ENCODE data around the gene TUBA3E. TPM values are rescaled to one million over a fixed set of nuclear protein-coding genes. Genes with fewer than 3 reads are reported as not detected.
"Not testable (repeated sequence)": the region's sequence is repeated elsewhere in the genome, so short reads cannot be mapped to it uniquely, and the experiment has no call there.

TUBA3E gene
- total and polyA plus RNA-seq, 9 of the 15 experiments (the other 6 are each of a cell fraction or from before 2014, with no cell fraction given), result 0.09 to 0.30 (median 0.13) TPM; not detected in 3

DNA sequence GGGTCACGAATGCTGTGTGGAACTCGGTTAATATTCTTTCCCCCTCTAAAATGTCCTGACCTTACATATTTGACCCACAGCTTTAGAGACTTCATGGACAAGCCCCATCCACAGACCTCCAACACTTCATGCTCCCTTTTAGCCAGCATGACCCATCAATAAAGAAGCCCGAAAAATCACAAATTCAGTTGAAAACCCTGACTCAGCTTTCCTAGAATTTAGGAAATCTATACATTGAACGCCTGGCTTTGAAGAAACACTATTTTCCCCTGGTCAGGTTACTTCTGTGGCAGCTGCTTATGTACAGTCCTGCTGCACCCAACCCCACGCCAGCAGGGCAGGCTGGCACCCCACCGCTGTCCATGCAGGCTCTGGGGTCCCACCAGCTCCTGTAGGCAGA lies 6.9 kb downstream of the TUBA3E start:
- BruUV-seq (replicated peaks); FAIRE-seq; ATAC-seq; DNase-seq (ENCODE audit: extremely low read depth in 1 of 4, low spot score in 3 of 4); H3K9me3 ChIP-seq (replicated peaks; ENCODE audit: control insufficient read depth, insufficient read depth, low read depth, low read length); H3K27me3 ChIP-seq (ENCODE audit: control insufficient read depth in 2 of 2, insufficient read depth in 2 of 2, low read length in 2 of 2); POLR2A ChIA-PET; H3K4me3 ChIP-seq; H3K36me3 ChIP-seq (ENCODE audit: control insufficient read depth, insufficient read depth, low read length); CTCF ChIA-PET (ENCODE audit: low intra/inter-chr PET ratio); H4K20me1 ChIP-seq (replicated peaks; ENCODE audit: control insufficient read depth, insufficient read depth, low read length); H3K4me1 ChIP-seq (replicated peaks in 1 of 2; ENCODE audit: control insufficient read depth in 2 of 2, insufficient read depth in 2 of 2, low read length in 2 of 2); H3K79me2 ChIP-seq (ENCODE audit: control insufficient read depth, insufficient read depth, low read length); intact Hi-C loops (cut with micrococcal nuclease); H2AFZ ChIP-seq (ENCODE audit: low read depth, low read length); H3K9me1 ChIP-seq (ENCODE audit: control insufficient read depth, insufficient read depth, low read length); H3K27ac ChIP-seq (ENCODE audit: extremely low read depth, low read depth, low read length); in situ Hi-C loops (cut with MboI); H3K4me2 ChIP-seq (ENCODE audit: insufficient read depth, low read length): not testable (repeated sequence)
- 41% methylated on average over 6 of the region's 6 CpGs for WGBS (ENCODE audit: insufficient coverage, low coverage, missing lambda C conversion rate)
- TF ChIP-seq MAFG (tag; conservative IDR thresholded peaks at IDR 0.05) (peak; percentile 70), C11orf30 (IDR thresholded peaks at IDR 0.05; ENCODE audit: low read depth) (peak; percentile 88), ZNF316 (IDR thresholded peaks at IDR 0.05) (peak; percentile 96), MAFF (IDR thresholded peaks at IDR 0.05; ENCODE audit: low read length) (peak; percentile 75), MAFK (IDR thresholded peaks at IDR 0.05; ENCODE audit: low read length) (peak; percentile 63; the same call in 1 of the 2 replicates)
- 0 out of 4 replicates have a peak overlapping the region, but pooled peaks of 1 of the 2 experiments have one; percentile 77 for H3K9ac ChIP-seq (ENCODE audit: insufficient read depth in 1 of 2, low read depth in 2 of 2, low read length in 2 of 2)

DNA sequence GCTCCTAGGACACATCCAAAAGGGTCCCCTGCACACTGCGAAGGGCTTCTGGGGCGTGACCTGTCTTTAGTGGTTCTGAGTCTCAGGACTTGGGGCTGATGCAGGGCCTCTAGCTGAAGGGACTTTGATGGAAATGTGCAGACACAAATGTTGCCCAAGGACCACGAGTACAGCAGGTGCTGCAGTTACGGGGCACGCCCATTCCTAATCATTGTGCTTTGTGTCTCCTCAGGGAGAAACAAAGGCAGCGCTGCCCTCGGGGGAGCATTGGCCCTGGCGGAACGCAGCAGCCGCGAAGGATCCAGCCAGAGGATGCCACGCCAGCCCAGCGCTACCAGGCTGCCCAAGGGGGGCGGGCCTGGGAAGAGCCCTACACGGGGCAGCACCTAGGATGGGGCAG lies 8.0 kb downstream of the TUBA3E start:
- DNase-seq (ENCODE audit: extremely low read depth in 1 of 4, low spot score in 3 of 4) (no peak), ATAC-seq (no peak), FAIRE-seq (no peak)
- Histone ChIP-seq H3K4me2 (ENCODE audit: insufficient read depth, low read length) (no peak overlapping the region), H3K4me3 (no peak overlapping the region), H3K9me1 (ENCODE audit: control insufficient read depth, insufficient read depth, low read length) (no peaks in the 10 kb centered on the region), H3K79me2 (ENCODE audit: control insufficient read depth, insufficient read depth, low read length) (peaks cover 3% of the 10 kb centered on the region; the same call in 1 of the 3 replicates), H4K20me1 (replicated peaks; ENCODE audit: control insufficient read depth, insufficient read depth, low read length) (no peaks in the 10 kb centered on the region), H3K9me3 (replicated peaks; ENCODE audit: control insufficient read depth, insufficient read depth, low read depth, low read length) (no peaks in the 10 kb centered on the region), H2AFZ (ENCODE audit: low read depth, low read length) (no peak overlapping the region), H3K27me3 (ENCODE audit: control insufficient read depth in 2 of 2, insufficient read depth in 2 of 2, low read length in 2 of 2) (no peaks in the 10 kb centered on the region), H3K9ac (ENCODE audit: insufficient read depth in 1 of 2, low read depth in 2 of 2, low read length in 2 of 2) (0 out of 4 replicates have a peak overlapping the region, but pooled peaks of 1 of the 2 experiments have one; percentile 45), H3K36me3 (ENCODE audit: control insufficient read depth, insufficient read depth, low read length) (peaks cover 12% of the 10 kb centered on the region; the same call in 1 of the 3 replicates), H3K27ac (ENCODE audit: extremely low read depth, low read depth, low read length) (no peak overlapping the region), H3K4me1 (replicated peaks in 1 of 2; ENCODE audit: control insufficient read depth in 2 of 2, insufficient read depth in 2 of 2, low read length in 2 of 2) (peaks cover 3 to 9% of the 10 kb centered on the region in 2 experiments; a peak in 4 of 5 replicates)
- ChIA-PET CTCF (ENCODE audit: low intra/inter-chr PET ratio) (no interaction called here), POLR2A (no interaction called here)
- 81% methylated on average over 11 of the region's 15 CpGs for WGBS (ENCODE audit: insufficient coverage, low coverage, missing lambda C conversion rate)
- intact Hi-C loops (cut with micrococcal nuclease) (no loop called here), in situ Hi-C loops (cut with MboI) (no loop called here)
- TF ChIP-seq RBFOX2 (IDR thresholded peaks at IDR 0.05; ENCODE audit: low read depth, low read length) (0 out of 2 replicates have a peak, but pooled peaks have one; percentile 16), POLR2G (IDR thresholded peaks at IDR 0.05; ENCODE audit: low read depth, low read length) (peak; percentile 50; the same call in 1 of the 2 replicates), WHSC1 (IDR thresholded peaks at IDR 0.05; ENCODE audit: low read length) (no peak)
- no TSS peak for BruUV-seq (replicated peaks)

DNA sequence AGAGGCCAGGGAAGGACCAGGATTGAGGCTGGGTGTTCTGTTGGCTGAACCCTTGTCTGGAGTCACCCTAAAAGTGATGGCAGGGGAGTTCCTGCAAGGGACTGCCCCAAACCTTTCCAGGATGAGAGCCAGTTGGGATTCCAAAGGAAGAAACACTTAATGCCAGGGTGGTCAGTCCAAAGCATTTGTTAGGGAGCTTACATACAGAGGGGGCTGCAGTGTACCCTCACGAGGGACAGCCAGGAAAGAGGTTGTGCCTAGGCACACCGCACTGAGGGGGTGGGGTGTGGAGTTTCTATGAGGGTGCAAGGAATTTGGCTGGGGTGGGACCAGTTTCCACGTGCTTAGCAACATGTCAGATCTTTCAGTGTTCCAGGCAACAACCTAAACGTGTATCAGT lies 9.3 kb downstream of the TUBA3E start:
- intact Hi-C loops (cut with micrococcal nuclease), result loop anchor here (10.0 kb wide), 1 partner anchor 1296 kb away; no protein-coding TSS in a partner anchor
- not testable (repeated sequence) for FAIRE-seq; DNase-seq (ENCODE audit: extremely low read depth in 1 of 4, low spot score in 3 of 4)

More for the DNA sequence above, 9.3 kb downstream of the TUBA3E start:
- CTCF ChIA-PET (ENCODE audit: low intra/inter-chr PET ratio); H3K9me1 ChIP-seq (ENCODE audit: control insufficient read depth, insufficient read depth, low read length); H2AFZ ChIP-seq (ENCODE audit: low read depth, low read length); H3K27me3 ChIP-seq (ENCODE audit: control insufficient read depth in 2 of 2, insufficient read depth in 2 of 2, low read length in 2 of 2); ATAC-seq; POLR2A ChIA-PET; H3K4me3 ChIP-seq; in situ Hi-C loops (cut with MboI); H3K9me3 ChIP-seq (replicated peaks; ENCODE audit: control insufficient read depth, insufficient read depth, low read depth, low read length); H4K20me1 ChIP-seq (replicated peaks; ENCODE audit: control insufficient read depth, insufficient read depth, low read length); BruUV-seq (replicated peaks); H3K4me2 ChIP-seq (ENCODE audit: insufficient read depth, low read length); H3K27ac ChIP-seq (ENCODE audit: extremely low read depth, low read depth, low read length); H3K9ac ChIP-seq (ENCODE audit: insufficient read depth in 1 of 2, low read depth in 2 of 2, low read length in 2 of 2): not testable (repeated sequence)
- Histone ChIP-seq H3K36me3 (ENCODE audit: control insufficient read depth, insufficient read depth, low read length) (peaks cover 20% of the 10 kb centered on the region; the same call in 2 of the 3 replicates), H3K79me2 (ENCODE audit: control insufficient read depth, insufficient read depth, low read length) (peaks cover 11% of the 10 kb centered on the region), H3K4me1 (replicated peaks in 1 of 2; ENCODE audit: control insufficient read depth in 2 of 2, insufficient read depth in 2 of 2, low read length in 2 of 2) (peaks cover 4 to 17% of the 10 kb centered on the region in 2 experiments; a peak in 4 of 5 replicates)
- WGBS (ENCODE audit: insufficient coverage, low coverage, missing lambda C conversion rate), result 80% methylated on average over 3 of the region's 4 CpGs

Measured in K562 (cell line).